Peyer's patch (tissue), 4 donors: ENCODE data around the gene HSPB8. TPM values are rescaled to one million over a fixed set of nuclear protein-coding genes. Genes with fewer than 3 reads are reported as not detected.

Experiments
- DNase-seq, 3 donors: peaks; one replicate each; pipeline ENCODE4 v3.0.0-alpha.2; 2017 to 2019
- H3K27ac ChIP-seq, 4 donors: fragments of 200-600 bp; sonication (generic); one replicate each; pipeline ENCODE4 v1.5.1; 2016 to 2019
- H3K27me3 ChIP-seq, 2 donors: fragments of 200-600 bp; sonication (generic); one replicate each; pipeline ENCODE4 v1.5.1; 2019
- H3K36me3 ChIP-seq, 3 donors: fragments of 200-600 bp; sonication (generic); one replicate each; pipeline ENCODE4 v1.5.1; 2016 to 2019
- H3K4me1 ChIP-seq, 4 donors: fragments of 200-600 bp; sonication (generic); one replicate each; pipeline ENCODE4 v1.5.1; 2016 to 2019
- H3K4me3 ChIP-seq, 4 donors: fragments of 200-600 bp; sonication (generic); 1 replicate in 3 of 4; 2 replicates in 1 of 4; pipeline ENCODE4 v1.5.1; 2016 to 2019; ENCODE audit warnings: mild to moderate bottlenecking in 1 of 4
- H3K9me3 ChIP-seq, 4 donors: fragments of 200-600 bp; sonication (generic); one replicate each; pipeline ENCODE4 v1.5.1; 2016 to 2019; ENCODE audit warnings: mild to moderate bottlenecking in 1 of 4
- CTCF ChIP-seq, 6 experiments: fragments of 450-650 bp in 4 of 6; fragments of 200-600 bp in 2 of 6; sonication (generic) in 1 of 6; IDR thresholded peaks; one replicate each; pipeline ENCODE4 v1.5.1; 2017 to 2019; ENCODE audit warnings: antibody characterized with exemption in 6 of 6, mild to moderate bottlenecking in 3 of 6, moderate library complexity in 1 of 6
- POLR2A ChIP-seq, 2 donors: fragments of 450-650 bp; IDR thresholded peaks; one replicate each; pipeline ENCODE4 v1.5.1; 2017; ENCODE audit warnings: antibody characterized with exemption in 2 of 2, mild to moderate bottlenecking in 2 of 2, moderate library complexity in 2 of 2
- total RNA-seq, 4 donors: library from RNA; depleted of rRNA; stranded (reverse); fragments of >200 nt; gene quantifications; one replicate each; pipeline ENCODE4 v1.1.0, GENCODE V29; 2016

The HSPB8 gene
- total RNA-seq, 4 donors from 2014 or later = 3.7 to 20.6 (median 8.4) TPM

GRCh38 chr12:119158402-119158801 is 20.3 kb upstream of the HSPB8 start:
- H3K4me3 ChIP-seq = no peak overlapping the region
- H3K27ac ChIP-seq = no peak overlapping the region
- H3K36me3 ChIP-seq = no peaks in the 10 kb centered on the region
- no peak for DNase-seq
- H3K27me3 ChIP-seq = no peaks in the 10 kb centered on the region
- H3K9me3 ChIP-seq = peaks cover 0 to 3% (median 0%) of the 10 kb centered on the region in 4 donors
- H3K4me1 ChIP-seq = no peaks in the 10 kb centered on the region
- TF ChIP-seq POLR2A (IDR thresholded peaks at IDR 0.05) = no peak

- no peak for DNase-seq
- no peak for TF ChIP-seq POLR2A (IDR thresholded peaks at IDR 0.05)
- no peak for TF ChIP-seq CTCF (IDR thresholded peaks at IDR 0.05)
Observed at GRCh38 chr12:119159844-119160243, 18.9 kb upstream of the HSPB8 start.

GRCh38 chr12:119167902-119168301 is 10.8 kb upstream of the HSPB8 start:
- TF ChIP-seq CTCF (IDR thresholded peaks at IDR 0.05) (no peak), POLR2A (IDR thresholded peaks at IDR 0.05) (no peak)
- H3K4me1 ChIP-seq = no peaks in the 10 kb centered on the region
- no peak overlapping the region for H3K4me3 ChIP-seq
- no peaks in the 10 kb centered on the region for H3K36me3 ChIP-seq
- no peaks in the 10 kb centered on the region for H3K27me3 ChIP-seq
- H3K27ac ChIP-seq = no peak overlapping the region
- no peak for DNase-seq
- H3K9me3 ChIP-seq = no peaks in the 10 kb centered on the region

More at GRCh38 chr12:119159844-119160243, 18.9 kb upstream of the HSPB8 start:
- no peaks in the 10 kb centered on the region for H3K4me1 ChIP-seq
- no peaks in the 10 kb centered on the region for H3K9me3 ChIP-seq
- no peak overlapping the region for H3K27ac ChIP-seq
- no peak overlapping the region for H3K4me3 ChIP-seq
- no peaks in the 10 kb centered on the region for H3K27me3 ChIP-seq
- no peaks in the 10 kb centered on the region for H3K36me3 ChIP-seq

GRCh38 chr12:119168721-119169120 is 10.0 kb upstream of the HSPB8 start:
- DNase-seq = no peak
- no peak for TF ChIP-seq CTCF (IDR thresholded peaks at IDR 0.05)
- TF ChIP-seq POLR2A (IDR thresholded peaks at IDR 0.05) = no peak

GRCh38 chr12:119169150-119169549 is 9.6 kb upstream of the HSPB8 start:
- no peaks in the 10 kb centered on the region for H3K9me3 ChIP-seq
- H3K4me3 ChIP-seq = no peak overlapping the region
- no peak for DNase-seq
- no peaks in the 10 kb centered on the region for H3K27me3 ChIP-seq
- TF ChIP-seq POLR2A (IDR thresholded peaks at IDR 0.05) (no peak), CTCF (IDR thresholded peaks at IDR 0.05) (no peak)
- no peak overlapping the region for H3K27ac ChIP-seq
- no peaks in the 10 kb centered on the region for H3K36me3 ChIP-seq
- no peaks in the 10 kb centered on the region for H3K4me1 ChIP-seq

More at GRCh38 chr12:119168721-119169120, 10.0 kb upstream of the HSPB8 start:
- no peaks in the 10 kb centered on the region for H3K4me1 ChIP-seq
- H3K36me3 ChIP-seq = no peaks in the 10 kb centered on the region
- no peak overlapping the region for H3K27ac ChIP-seq
- no peaks in the 10 kb centered on the region for H3K27me3 ChIP-seq
- no peaks in the 10 kb centered on the region for H3K9me3 ChIP-seq
- no peak overlapping the region for H3K4me3 ChIP-seq

GRCh38 chr12:119171291-119171690 is 7.4 kb upstream of the HSPB8 start:
- TF ChIP-seq CTCF (IDR thresholded peaks at IDR 0.05) (no peak), POLR2A (IDR thresholded peaks at IDR 0.05) (no peak)
- H3K4me3 ChIP-seq = no peak overlapping the region
- no peak overlapping the region for H3K27ac ChIP-seq
- no peak for DNase-seq
- no peaks in the 10 kb centered on the region for H3K9me3 ChIP-seq
- no peaks in the 10 kb centered on the region for H3K27me3 ChIP-seq
- H3K4me1 ChIP-seq = no peaks in the 10 kb centered on the region
- H3K36me3 ChIP-seq = no peaks in the 10 kb centered on the region
